Spinal cord (tissue), 10 donors: ENCODE results near the gene PRKN. TPM values are rescaled to one million over a fixed set of nuclear protein-coding genes. Genes with fewer than 3 reads are reported as not detected.

Experiments
- DNase-seq, 6 donors: peaks; one replicate each; pipeline versions ENCODE4 v3.0.0 to v3.0.0-alpha.2; 2013 to 2015; ENCODE audit warnings: low spot score in 6 of 6, low read depth in 4 of 6
- H3K27ac ChIP-seq: one replicate; pipeline ENCODE4 v1.5.1; 2013; ENCODE audit warnings: low read depth, low read length, control low read depth
- H3K27me3 ChIP-seq: one replicate; pipeline ENCODE4 v1.6.1; 2013; ENCODE audit warnings: low read length; ENCODE audit not compliant: control insufficient read depth, insufficient read depth
- H3K36me3 ChIP-seq: one replicate; pipeline ENCODE4 v1.6.1; 2013; ENCODE audit warnings: low read length; ENCODE audit not compliant: control insufficient read depth, insufficient read depth
- H3K4me1 ChIP-seq: one replicate; pipeline ENCODE4 v1.6.1; 2013; ENCODE audit warnings: low read length; ENCODE audit not compliant: control insufficient read depth, insufficient read depth
- H3K4me3 ChIP-seq: one replicate; pipeline ENCODE4 v1.5.1; 2013; ENCODE audit warnings: low read depth, low read length, control low read depth
- H3K9me3 ChIP-seq: one replicate; pipeline ENCODE4 v1.6.1; 2013; ENCODE audit warnings: low read length; ENCODE audit not compliant: control insufficient read depth, insufficient read depth
- WGBS: methylation state at CpG from one replicate; pipeline ENCODE4 v1.1.5; 2013; ENCODE audit warnings: missing lambda C conversion rate; ENCODE audit not compliant: insufficient coverage; 5-methylcytosine and 5-hydroxymethylcytosine counted together
- polyA plus RNA-seq, 2 donors: library from polyadenylated mRNA; unstranded; fragments of 120-200 nt; gene quantifications; one replicate each; pipeline ENCODE4 v1.2.1, GENCODE V29; 2013; ENCODE audit not compliant: insufficient read length in 2 of 2
- total RNA-seq, 2 donors: library from RNA; depleted of rRNA in 1 of 2; stranded (reverse); fragments of 120-200 nt in 1 of 2; fragments of >200 nt in 1 of 2; gene quantifications; one replicate each; pipeline versions ENCODE4 v1.2.3 to v1.2.4, GENCODE V29; 2013 to 2014
- donor health status: healthy.

PRKN gene
- total and polyA plus RNA-seq, 4 donors = 7.4 to 9.5 (median 8.4) TPM

DNA sequence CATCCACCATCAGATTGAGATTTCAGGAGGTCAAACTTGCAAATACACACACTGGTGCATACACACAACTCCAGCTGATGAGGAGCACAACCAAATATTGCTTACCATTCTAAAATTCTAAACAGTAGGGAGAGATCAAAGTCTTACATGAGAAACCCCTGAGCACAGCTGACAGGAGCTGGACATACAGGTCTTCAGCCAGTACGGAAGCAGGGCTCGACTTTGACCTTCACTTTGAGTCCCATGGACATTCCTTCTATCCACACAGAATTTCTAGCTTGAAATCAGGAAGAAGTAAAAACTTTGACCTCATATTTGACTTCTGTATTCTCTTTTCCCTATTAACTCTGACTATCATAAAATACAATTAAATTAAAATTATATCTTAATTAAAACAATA lies 90.2 kb downstream of the PRKN start:
- Histone ChIP-seq H3K36me3 (no peaks in the 10 kb centered on the region), H3K27ac (no peak overlapping the region), H3K4me3 (no peak overlapping the region), H3K9me3 (no peaks in the 10 kb centered on the region), H3K27me3 (no peaks in the 10 kb centered on the region), H3K4me1 (no peaks in the 10 kb centered on the region)
- DNase-seq = no peak
- 100% methylated on average over 2 of the region's 2 CpGs for WGBS

DNA sequence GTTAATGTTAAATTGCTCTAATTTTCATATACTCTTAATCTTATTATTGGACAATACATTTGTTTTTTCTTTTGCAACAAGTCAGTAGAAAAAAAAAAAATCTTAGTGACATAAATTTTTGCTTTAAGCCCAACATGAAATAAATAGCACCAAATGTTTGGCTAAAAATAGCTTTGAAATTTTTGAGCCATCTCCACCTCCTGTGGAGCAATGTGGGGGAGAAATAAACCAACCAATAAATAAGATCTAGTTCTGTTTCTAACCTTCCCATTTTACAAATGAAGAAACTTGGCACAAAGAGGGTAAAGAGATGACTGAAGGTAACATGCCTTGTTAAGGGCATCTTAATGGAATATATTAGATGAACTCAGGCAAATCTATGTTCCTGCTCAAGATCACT lies 91.4 kb downstream of the PRKN start:
- H3K9me3 ChIP-seq = peaks cover under 1% of the 10 kb centered on the region
- H3K27ac ChIP-seq = no peak overlapping the region
- H3K36me3 ChIP-seq = no peaks in the 10 kb centered on the region
- DNase-seq = no peak
- no peaks in the 10 kb centered on the region for H3K27me3 ChIP-seq
- no peaks in the 10 kb centered on the region for H3K4me1 ChIP-seq
- no peak overlapping the region for H3K4me3 ChIP-seq

DNA sequence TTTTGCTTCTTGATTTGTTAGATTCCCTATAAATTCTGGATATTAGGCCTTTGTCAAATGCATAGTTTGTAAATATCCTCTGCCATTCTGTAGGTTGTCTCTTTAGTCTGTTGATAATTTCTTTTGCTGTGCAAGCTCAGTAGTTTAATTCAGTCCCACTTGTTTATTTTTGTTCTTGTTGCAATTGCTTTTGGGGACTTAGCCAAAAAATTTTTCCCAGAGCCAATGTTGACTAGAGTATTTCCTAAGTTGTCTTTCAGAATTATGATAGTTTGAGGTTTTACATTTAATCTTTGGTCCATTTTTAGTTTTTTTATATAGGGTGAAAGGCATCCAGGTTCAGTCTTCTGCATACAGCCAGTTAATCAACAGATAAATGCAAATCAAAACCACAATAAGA lies 96.0 kb downstream of the PRKN start:
- H3K4me1 ChIP-seq = no peaks in the 10 kb centered on the region
- H3K27ac ChIP-seq = no peak overlapping the region
- no peak for DNase-seq
- peaks cover 3% of the 10 kb centered on the region for H3K9me3 ChIP-seq
- H3K36me3 ChIP-seq = no peaks in the 10 kb centered on the region
- H3K4me3 ChIP-seq = no peak overlapping the region
- no peaks in the 10 kb centered on the region for H3K27me3 ChIP-seq

DNA sequence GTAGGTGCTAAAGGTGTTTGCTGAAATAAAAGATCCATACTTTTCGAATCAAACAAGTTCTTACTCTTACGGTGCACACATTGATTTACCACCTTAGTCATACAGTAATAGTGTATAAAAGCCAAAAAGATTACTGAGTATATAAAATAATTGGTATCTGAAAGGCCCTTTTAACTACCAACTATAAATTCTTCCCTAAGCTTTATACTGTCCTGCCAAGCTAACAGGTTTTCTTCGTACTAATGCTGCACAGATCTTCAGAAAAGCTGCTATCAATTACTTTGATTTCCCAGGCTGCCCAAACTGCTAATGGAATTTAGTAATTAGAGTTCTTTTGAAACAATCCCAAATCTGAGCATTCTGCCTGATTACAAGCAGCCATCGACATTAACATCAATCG lies 97.5 kb downstream of the PRKN start:
- Histone ChIP-seq H3K4me1 (no peaks in the 10 kb centered on the region), H3K4me3 (no peak overlapping the region), H3K9me3 (peaks cover 3% of the 10 kb centered on the region), H3K27me3 (no peaks in the 10 kb centered on the region), H3K27ac (no peak overlapping the region), H3K36me3 (no peaks in the 10 kb centered on the region)
- DNase-seq = peak in 1 of 6 donors; percentile 43
- no CpG with 5 or more reads among the region's 5 CpGs for WGBS

- peaks cover 3% of the 10 kb centered on the region for H3K9me3 ChIP-seq
- no peaks in the 10 kb centered on the region for H3K36me3 ChIP-seq
- WGBS = 98% methylated on average over 5 of the region's 5 CpGs
- H3K4me1 ChIP-seq = no peaks in the 10 kb centered on the region
- no peak overlapping the region for H3K4me3 ChIP-seq
- no peaks in the 10 kb centered on the region for H3K27me3 ChIP-seq
- H3K27ac ChIP-seq = no peak overlapping the region
- DNase-seq = no peak
Measured at GRCh38 chr6:162627825-162628224, 99.7 kb downstream of the PRKN start.

DNA sequence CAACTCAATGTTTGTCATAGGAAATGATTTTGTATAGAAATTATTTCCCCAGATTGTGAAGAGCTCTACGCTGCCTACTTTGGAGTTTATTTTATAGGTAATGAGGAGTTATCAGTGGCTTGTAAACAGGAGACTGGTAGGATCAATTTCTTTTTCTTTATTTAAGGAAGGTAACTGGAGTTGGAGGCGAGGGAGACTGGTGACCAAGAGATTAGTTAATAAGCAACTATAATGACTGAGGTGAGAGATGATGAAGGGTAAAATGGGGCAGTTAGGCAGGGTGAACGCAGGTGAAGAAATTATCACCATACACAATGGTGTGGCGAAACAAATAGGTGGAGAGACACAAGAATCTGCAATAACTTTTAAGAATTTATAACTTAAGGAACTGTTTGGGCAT lies 100.2 kb downstream of the PRKN start:
- no peak overlapping the region for H3K4me3 ChIP-seq
- no peaks in the 10 kb centered on the region for H3K27me3 ChIP-seq
- no peaks in the 10 kb centered on the region for H3K4me1 ChIP-seq
- H3K9me3 ChIP-seq = peaks cover 3% of the 10 kb centered on the region
- WGBS = 100% methylated on average over 1 of the region's 4 CpGs
- no peaks in the 10 kb centered on the region for H3K36me3 ChIP-seq
- no peak overlapping the region for H3K27ac ChIP-seq
- DNase-seq = no peak

- Histone ChIP-seq H3K4me1 (no peaks in the 10 kb centered on the region), H3K36me3 (no peaks in the 10 kb centered on the region), H3K4me3 (no peak overlapping the region), H3K27ac (no peak overlapping the region), H3K9me3 (peaks cover 3% of the 10 kb centered on the region), H3K27me3 (no peaks in the 10 kb centered on the region)
- DNase-seq = no peak
- WGBS = no CpG with 5 or more reads among the region's 1 CpG
Measured at GRCh38 chr6:162626869-162627268, 100.7 kb downstream of the PRKN start.

DNA sequence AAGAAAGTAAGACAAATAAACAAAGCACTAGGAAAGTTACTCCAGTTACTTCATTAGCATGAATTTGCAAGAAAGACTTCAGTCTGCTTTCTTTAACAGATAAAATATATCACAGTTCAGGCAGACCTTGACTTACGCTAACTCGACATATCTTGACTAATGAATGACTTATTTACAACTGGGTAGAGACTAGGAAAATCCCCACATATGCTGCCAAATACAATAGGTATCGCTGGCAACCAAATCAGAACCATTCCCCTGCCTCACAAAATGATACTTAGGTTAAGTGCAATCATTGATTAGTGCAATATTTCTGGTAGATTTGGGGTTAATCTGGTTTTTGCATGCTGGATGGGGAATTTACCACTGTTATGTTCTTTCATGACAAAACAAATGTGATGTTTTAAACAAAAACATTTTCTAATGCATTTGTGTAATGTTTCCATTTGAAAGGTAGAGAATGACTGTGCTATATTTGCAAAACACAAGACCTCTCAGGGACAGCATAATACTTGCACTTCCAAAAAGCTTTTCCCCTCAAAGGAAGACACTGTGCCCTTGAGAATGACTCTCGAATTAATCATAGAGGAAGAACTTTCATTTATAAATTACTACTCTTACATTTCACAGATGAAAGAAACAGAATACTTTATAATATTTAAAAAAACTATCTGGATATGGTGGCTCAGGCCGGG lies 101.6 kb downstream of the PRKN start:
- Histone ChIP-seq H3K27me3 (no peaks in the 10 kb centered on the region), H3K27ac (no peak overlapping the region), H3K4me1 (no peaks in the 10 kb centered on the region), H3K36me3 (no peaks in the 10 kb centered on the region), H3K4me3 (no peak overlapping the region), H3K9me3 (peaks cover under 1% of the 10 kb centered on the region)
- WGBS = no CpG with 5 or more reads among the region's 5 CpGs
- DNase-seq = no peak

DNA sequence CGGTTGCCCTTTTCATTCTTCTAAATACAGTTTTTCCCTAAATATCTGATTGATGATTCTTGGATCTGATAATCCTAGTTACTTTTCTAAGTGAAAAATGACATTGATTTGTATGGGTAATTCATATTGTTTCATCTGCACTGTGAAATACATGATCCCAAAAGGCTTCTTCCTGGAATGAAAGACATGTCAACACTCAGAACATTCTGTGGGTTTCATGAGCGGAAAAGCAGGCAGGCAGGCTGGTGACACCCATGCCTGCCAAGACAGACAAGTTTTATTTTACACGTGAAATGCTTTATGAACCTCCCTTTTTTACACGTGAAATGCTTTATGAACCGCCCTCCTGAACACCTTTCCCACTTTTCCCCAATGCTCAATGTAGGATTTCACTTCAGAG lies 105.0 kb downstream of the PRKN start:
- H3K36me3 ChIP-seq = no peaks in the 10 kb centered on the region
- no peak overlapping the region for H3K4me3 ChIP-seq
- no peaks in the 10 kb centered on the region for H3K27me3 ChIP-seq
- WGBS = 69% methylated on average over 4 of the region's 5 CpGs
- H3K4me1 ChIP-seq = no peaks in the 10 kb centered on the region
- H3K9me3 ChIP-seq = no peaks in the 10 kb centered on the region
- H3K27ac ChIP-seq = no peak overlapping the region
- DNase-seq = peak in 1 of 6 donors; percentile 16

DNA sequence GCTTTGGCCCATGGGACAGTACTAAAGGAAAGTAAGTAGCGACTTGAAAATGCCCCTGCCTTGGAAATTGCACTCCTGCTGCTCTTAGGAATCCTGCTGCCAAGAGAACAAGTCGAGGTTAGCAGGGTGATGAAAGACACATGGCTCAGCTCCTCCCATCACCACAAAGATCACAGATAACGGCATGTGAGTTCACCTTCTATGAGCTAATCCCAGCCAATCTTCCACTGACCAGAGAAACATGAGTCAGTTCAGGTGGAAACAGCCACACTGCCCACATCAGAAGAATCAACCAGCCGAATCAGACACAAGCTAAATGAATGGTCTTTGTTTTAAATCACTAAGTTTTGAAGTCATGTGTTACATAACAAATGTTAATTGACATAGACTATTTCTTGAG lies 106.3 kb downstream of the PRKN start:
- 43% methylated on average over 3 of the region's 4 CpGs for WGBS
- Histone ChIP-seq H3K9me3 (no peaks in the 10 kb centered on the region), H3K27ac (no peak overlapping the region), H3K27me3 (no peaks in the 10 kb centered on the region), H3K4me3 (no peak overlapping the region), H3K4me1 (no peaks in the 10 kb centered on the region), H3K36me3 (no peaks in the 10 kb centered on the region)
- DNase-seq = no peak
